AG08396 (cell line): ENCODE data around the gene PPP2R5A.
"Not testable (repeated sequence)": the region's sequence is repeated elsewhere in the genome, so short reads cannot be mapped to it uniquely, and the experiment has no call there.

ENCODE experiments used
- DNase-seq: peaks from one replicate; pipeline ENCODE4 v3.0.0; 2012; ENCODE audit warnings: low spot score, mixed read lengths

PPP2R5A gene

GRCh38 chr1:212297338-212297737, 12.1 kb downstream of the PPP2R5A start:
- no peak for DNase-seq

GRCh38 chr1:212301580-212301979, 16.4 kb downstream of the PPP2R5A start:
- DNase-seq = no peak

DNA sequence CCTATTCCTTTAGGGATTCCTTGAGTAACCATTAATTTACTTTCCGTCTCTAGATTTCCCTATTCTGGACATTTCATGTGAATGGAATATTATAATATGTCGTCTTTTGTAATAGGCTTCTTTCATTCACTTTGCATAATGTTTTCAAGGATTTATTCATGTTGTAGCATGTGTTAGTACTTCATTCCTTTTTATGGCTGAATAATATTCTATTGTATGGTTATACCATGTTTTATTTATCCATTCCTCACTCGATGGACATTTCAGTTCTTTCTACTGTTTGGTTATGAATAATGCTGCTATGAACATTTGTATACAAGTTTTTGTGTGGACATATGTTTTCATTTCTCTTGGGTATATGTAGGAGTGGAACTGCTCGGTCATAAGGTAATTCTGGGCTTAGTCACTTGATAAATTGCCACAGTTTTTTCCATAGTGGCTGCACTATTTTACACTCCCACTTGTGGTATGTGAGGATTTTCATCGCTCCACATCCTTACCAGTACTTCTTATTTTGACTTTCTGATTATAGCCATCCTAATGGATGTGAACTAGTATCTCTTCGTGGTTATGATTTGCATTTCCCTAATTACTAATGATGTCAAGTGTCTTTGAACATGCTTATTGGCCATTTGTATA, 17.7 kb downstream of the PPP2R5A start:
- DNase-seq = no peak

DNA sequence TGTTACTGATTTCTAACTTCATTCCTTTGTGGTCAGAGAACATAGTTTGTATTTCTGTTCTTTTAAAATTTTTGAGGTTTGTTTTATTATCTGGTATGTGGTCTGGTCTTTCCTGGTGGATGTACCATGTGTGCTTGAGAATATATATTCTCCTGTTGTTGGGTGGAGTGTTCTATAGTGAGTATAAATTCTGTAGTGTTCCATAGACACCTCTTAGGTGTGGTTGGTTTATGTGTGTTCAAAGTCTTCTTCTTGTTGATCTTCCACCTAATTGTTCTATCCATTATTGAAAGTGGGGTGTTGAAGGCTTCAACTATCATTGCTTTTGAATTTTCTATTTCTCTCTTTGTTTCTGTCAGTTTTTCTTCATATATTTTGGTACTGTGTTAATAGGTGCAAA, 20.1 kb downstream of the PPP2R5A start:
- DNase-seq = no peak

- DNase-seq = not testable (repeated sequence)
Observed at GRCh38 chr1:212305984-212306452, 20.8 kb downstream of the PPP2R5A start.

GRCh38 chr1:212309967-212310366, 24.8 kb downstream of the PPP2R5A start:
- DNase-seq = no peak

- no peak for DNase-seq
Observed at GRCh38 chr1:212310383-212310782, 25.2 kb downstream of the PPP2R5A start.

GRCh38 chr1:212311836-212312497, 26.8 kb downstream of the PPP2R5A start:
- DNase-seq = no peak

- DNase-seq = peak; percentile 34
Observed at GRCh38 chr1:212313616-212314015, 28.4 kb downstream of the PPP2R5A start.

GRCh38 chr1:212315184-212315583, 30.0 kb downstream of the PPP2R5A start:
- no peak for DNase-seq

DNA sequence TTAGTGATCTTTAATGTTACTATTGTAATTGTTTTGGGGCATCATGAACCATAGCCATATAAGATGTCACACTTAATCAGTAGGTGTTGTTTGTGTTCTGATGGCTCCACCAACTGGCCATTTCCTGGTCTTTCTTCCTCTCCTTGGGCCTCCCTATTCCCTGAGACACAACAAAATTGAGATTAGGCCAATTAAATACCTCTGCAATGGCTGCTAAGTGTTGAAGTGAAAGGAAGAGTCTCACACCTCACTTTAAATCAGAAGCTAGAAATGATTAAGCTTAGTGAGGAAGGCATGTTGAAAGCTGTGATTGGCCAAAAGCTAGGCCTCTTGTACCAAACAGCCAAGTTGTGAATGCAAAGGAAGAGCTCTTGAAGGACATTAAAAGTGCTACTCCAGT, 30.7 kb downstream of the PPP2R5A start:
- DNase-seq = no peak

- no peak for DNase-seq
Observed at GRCh38 chr1:212317916-212318315, 32.7 kb downstream of the PPP2R5A start.

GRCh38 chr1:212321031-212321430, 35.8 kb downstream of the PPP2R5A start:
- DNase-seq = not testable (repeated sequence)

- DNase-seq = no peak
Observed at GRCh38 chr1:212323066-212323465, 37.9 kb downstream of the PPP2R5A start.

DNA sequence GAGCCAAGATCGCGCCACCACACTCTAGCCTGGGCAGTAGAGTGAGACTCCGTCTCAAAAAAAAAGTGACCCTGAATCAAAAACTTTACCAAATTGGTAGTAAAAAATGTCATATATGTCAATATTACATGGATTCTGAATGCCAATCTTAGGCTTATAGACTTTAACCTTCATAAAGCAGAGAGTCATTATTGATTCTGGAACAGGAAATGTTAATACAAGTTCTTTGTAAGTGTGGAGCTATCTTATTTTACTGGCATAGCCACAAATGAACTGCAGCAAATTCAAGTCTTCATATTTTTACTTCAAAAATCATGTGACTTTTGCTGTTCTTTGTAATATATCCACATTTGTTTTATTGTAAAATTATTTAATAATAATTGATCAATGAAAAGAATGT, 41.3 kb downstream of the PPP2R5A start:
- DNase-seq = no peak

GRCh38 chr1:212328248-212328647, 43.0 kb downstream of the PPP2R5A start:
- no peak for DNase-seq

GRCh38 chr1:212329105-212329504, 43.9 kb downstream of the PPP2R5A start:
- no peak for DNase-seq

- no peak for DNase-seq
Observed at GRCh38 chr1:212341090-212341489, 55.9 kb downstream of the PPP2R5A start.

DNA sequence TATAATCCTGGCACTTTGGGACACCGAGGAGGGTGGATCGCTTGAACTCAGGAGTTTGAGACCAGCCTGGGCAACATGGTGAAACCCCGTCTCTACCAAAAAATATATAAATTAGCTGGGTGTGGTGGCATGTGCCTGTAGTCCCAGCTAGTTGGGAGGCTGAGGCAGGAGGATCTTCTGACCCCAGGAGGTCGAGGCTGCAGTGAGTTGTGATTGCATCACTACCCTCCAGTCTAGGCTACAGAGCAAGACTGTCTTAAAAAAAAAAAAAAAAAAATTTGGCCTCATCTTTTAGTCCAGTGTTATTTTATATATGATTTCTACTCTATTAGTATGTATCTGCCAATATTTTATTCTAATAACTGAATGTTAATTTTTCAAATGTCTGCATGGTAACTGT, 59.7 kb downstream of the PPP2R5A start:
- DNase-seq = no peak

- no peak for DNase-seq
Observed at GRCh38 chr1:212346601-212347000, 61.4 kb downstream of the PPP2R5A start.

GRCh38 chr1:212351588-212352362, 66.6 kb downstream of the PPP2R5A start:
- DNase-seq = no peak

GRCh38 chr1:212353181-212353580, 68.0 kb downstream of the PPP2R5A start:
- DNase-seq = no peak

GRCh38 chr1:212354464-212354863, 69.3 kb downstream of the PPP2R5A start:
- DNase-seq = no peak
